Kidney capillary endothelial cell (primary cell): Measurements from ENCODE around the gene FRMD4B.

Source experiments
- DNase-seq: peaks from one replicate; pipeline ENCODE4 v3.0.0-alpha.2; 2018; ENCODE audit warnings: low spot score

FRMD4B gene

GRCh38 chr3:69200384-69201068 lies 185.4 kb downstream of the FRMD4B start:
- no peak for DNase-seq

GRCh38 chr3:69199942-69200341 lies 185.9 kb downstream of the FRMD4B start:
- DNase-seq = no peak

- DNase-seq = no peak
Observed at GRCh38 chr3:69197922-69198530, 187.9 kb downstream of the FRMD4B start.

GRCh38 chr3:69197455-69197854 lies 188.4 kb downstream of the FRMD4B start:
- DNase-seq = no peak

DNA sequence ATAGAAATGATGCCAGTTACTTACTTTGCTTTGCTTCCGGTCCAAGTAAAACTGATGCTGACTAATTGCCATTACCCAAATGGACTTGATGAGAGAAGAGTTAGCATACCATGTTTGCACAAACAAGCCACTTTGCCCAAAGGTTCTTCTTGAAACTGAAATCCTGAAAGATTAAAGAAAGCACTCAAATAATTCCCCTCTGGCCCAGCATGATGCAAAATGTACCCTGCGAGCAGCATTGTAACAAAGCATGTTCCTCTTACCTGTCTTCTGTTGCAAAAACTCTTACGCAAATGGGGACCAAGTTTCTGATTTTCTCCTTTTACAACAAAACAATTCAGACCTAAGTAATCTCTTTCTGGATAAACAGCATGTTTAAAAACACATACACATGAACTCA lies 189.0 kb downstream of the FRMD4B start:
- DNase-seq = no peak

DNA sequence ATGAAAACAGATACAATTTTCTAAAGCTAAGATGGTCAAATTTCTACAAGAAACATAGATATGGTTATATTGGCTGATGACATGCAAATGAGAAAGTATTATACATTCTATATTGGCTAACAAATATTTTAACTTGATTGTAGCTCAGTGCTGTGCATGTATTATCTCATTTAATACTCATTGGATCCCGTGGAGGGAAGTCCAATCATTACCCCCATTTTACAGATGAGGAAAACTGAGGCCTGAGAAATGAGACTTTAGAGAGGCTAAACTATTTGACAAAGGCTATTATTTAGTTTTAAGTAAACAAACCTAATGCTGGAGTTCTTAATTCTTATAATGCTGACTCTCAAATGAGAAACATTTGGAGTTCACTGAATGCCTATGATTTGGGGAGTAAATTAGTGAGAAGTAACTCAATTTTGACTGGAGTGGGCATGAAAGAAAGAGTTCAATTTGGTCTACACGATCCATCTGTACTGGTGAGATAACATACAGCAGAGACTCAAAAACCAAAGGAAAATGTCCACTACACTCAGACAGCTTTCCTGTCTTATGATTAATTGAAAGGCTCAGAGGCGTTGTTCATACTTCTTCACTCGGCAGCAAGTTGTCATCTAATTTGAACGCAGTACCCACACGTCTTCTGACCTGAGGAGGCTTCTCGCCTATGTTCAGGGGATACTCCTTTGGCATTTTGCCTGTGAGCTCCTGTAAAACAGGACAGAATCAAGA lies 191.3 kb downstream of the FRMD4B start:
- DNase-seq = no peak

- DNase-seq = no peak
Observed at GRCh38 chr3:69193749-69194148, 192.1 kb downstream of the FRMD4B start.

- no peak for DNase-seq
Observed at GRCh38 chr3:69191516-69191915, 194.4 kb downstream of the FRMD4B start.

GRCh38 chr3:69189487-69189886 lies 196.4 kb downstream of the FRMD4B start:
- DNase-seq = no peak

GRCh38 chr3:69186575-69187093 lies 199.3 kb downstream of the FRMD4B start:
- DNase-seq = no peak

DNA sequence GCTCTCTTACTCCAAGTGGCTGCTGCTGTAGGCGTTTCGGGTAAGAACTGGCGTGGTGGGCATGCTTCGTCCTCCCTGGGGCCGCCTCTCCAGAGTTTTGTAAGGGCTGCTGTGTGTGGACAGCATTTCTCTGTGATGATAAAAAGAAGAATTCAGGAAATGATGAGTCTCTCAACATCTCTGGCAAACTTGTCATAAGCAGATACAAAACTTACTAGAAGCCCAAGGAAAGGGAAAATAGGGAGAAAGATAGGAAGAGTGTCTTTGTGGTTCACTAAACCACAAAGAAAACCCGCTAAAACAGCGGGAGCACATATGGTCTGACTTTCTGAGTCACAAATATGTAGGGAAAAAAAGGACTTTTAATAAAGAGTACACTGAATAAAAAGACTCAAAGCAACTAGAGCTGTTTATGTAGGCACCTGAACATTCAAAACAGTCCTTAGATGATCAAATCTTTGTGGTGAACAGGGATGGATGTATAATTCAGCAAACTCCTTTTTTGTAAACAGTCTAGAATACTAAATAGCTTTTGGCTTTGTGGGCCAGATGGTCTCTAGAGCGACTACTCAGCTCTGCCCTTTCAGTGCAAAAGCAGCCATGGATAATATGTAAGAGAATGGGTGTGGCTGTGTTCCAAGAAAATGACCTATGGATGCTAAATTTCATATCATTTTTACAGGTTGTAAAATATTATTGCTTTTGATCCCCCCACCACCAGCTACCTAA lies 203.1 kb downstream of the FRMD4B start:
- DNase-seq = peak; percentile 31

- peak; percentile 89 for DNase-seq
Observed at GRCh38 chr3:69181592-69182211, 204.2 kb downstream of the FRMD4B start.

GRCh38 chr3:69180869-69181591 lies 204.9 kb downstream of the FRMD4B start:
- DNase-seq = no peak

DNA sequence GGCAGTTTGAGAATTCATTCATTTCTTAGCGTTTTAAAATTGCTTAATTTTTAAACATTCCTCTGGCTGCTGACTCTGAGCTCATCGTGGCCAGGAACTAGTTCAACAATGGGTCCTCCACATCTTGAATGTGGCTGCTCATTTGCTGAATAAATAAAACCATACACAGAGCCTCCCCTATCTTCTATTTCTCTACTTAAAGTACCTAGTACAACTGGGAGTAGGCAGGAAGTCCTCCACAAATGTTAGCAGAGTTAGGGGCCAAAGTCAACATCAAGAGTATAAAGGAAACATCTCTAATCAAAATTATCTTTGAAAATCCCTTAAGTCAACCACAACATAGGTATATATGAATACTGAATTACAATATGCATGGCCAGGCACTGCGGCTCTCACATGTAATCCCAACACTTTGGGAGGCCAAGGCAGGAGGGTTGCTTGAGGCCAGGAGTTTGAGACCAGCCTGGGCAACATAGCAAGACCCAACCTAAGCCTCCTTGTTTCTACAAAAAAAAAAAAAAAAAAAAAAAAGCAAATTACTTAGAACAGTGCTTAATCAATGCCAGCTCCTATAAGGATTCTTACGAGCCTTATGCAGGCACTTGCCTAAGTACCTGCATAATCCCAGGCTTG lies 206.0 kb downstream of the FRMD4B start:
- DNase-seq = no peak

DNA sequence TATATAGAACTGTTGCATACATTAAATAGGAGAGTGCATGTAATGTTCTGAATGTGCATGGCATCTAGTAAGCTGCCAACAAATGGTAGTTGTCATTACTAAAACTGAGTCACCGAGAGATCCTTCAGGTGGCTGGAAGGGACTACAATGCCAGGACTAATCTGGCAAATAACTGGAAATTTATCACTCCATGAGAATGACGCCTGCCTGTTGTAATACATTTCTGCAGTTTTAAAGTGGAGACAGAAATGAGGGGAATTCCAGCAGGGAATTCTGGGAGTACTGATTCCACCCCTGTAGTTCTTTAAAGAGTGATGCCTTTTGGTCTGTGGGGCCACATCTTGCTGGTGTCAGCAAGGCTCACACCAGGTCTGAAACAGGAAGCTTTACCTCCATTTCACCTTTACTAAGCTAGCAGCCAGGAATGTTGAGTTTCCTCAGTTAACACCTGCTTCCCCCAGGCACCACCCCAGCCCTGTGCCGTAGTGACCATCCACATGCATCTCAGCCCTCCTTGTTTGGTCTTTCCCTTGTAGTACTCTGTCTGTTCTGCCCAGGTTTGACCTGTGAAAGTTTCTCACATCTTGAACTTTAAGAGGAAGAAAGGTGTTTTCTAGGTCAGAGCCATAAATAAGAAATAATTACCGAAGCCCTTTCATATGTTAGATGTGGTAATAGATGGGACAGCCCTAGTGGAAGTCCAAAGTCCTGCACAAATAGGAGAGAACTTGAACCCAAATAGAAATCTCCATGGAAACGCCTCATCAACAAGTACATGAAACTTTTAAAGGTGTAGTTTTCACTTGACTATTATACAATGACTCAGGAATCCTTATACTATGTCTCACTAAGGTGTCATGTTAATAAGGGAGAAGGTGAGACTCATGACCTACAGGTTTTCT lies 206.8 kb downstream of the FRMD4B start:
- peak; percentile 61 for DNase-seq

- DNase-seq = no peak
Observed at GRCh38 chr3:69178082-69178481, 207.8 kb downstream of the FRMD4B start.

- DNase-seq = no peak
Observed at GRCh38 chr3:69174871-69175737, 210.8 kb downstream of the FRMD4B start.

- DNase-seq = peak; percentile 71
Observed at GRCh38 chr3:69174445-69174844, 211.4 kb downstream of the FRMD4B start.

DNA sequence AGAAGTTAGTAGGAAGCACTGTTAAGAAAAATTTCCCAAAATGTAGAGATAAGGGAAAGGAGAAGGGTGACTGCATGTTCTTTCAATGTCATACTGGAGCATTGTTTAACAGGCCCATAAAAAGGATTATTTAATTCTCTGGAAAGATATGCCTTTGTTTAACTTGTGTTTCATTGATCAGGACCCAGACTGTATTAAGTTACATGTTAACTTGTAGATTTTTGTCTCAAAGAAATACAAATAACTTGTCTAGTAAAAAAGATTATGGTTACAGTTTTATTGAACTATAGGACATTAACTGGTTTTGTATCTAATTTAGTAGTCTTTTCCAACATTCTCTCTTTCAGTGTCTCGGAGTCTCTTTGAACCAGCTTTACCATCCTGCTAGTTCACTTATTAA lies 213.8 kb downstream of the FRMD4B start:
- DNase-seq = no peak
